OCI-LY3 (cell line): ENCODE measurements around the gene BRMS1.

ENCODE experiments used
- H2AFZ ChIP-seq: fragments of 200-600, 300-600 bp; shearing (Covaris generic); 2 replicates; pipeline ENCODE4 v1.6.0; 2014; ENCODE audit warnings: antibody characterized with exemption, low read depth, low read length
- H3K27ac ChIP-seq: fragments of 200-600, 300-600 bp; sonication (generic); 2 replicates; pipeline ENCODE4 v1.5.1; 2014; ENCODE audit warnings: mild to moderate bottlenecking, low read length, moderate library complexity, mixed read lengths
- H3K27me3 ChIP-seq: fragments of 200-600, 300-600 bp; sonication (generic); 2 replicates; pipeline ENCODE4 v1.6.1; 2014; ENCODE audit warnings: low read depth, low read length, mixed read lengths
- H3K36me3 ChIP-seq: fragments of 200-600, 300-600 bp; sonication (generic); replicated peaks from 2 replicates; pipeline ENCODE3; 2014; ENCODE audit warnings: low read depth, low read length, mixed read lengths
- H3K4me1 ChIP-seq: fragments of 300-600, 200-600 bp; sonication (generic); 2 replicates; pipeline ENCODE4 v1.6.1; 2014; ENCODE audit warnings: low read length, mixed read lengths
- H3K4me2 ChIP-seq: fragments of 200-600, 300-600 bp; sonication (generic); 2 replicates; pipeline ENCODE4 v1.6.1; 2014; ENCODE audit warnings: low read length, mixed read lengths
- H3K4me3 ChIP-seq: fragments of 300-600, 200-600 bp; sonication (generic); 2 replicates; pipeline ENCODE4 v1.5.1; 2014; ENCODE audit warnings: antibody characterized with exemption, mild to moderate bottlenecking, low read length, moderate library complexity
- H3K79me2 ChIP-seq: fragments of 300-600, 200-600 bp; shearing (Covaris generic); 2 replicates; pipeline ENCODE4 v1.6.1; 2014; ENCODE audit warnings: mild to moderate bottlenecking, low read length, mixed read lengths
- H3K9ac ChIP-seq: fragments of 300-600, 200-600 bp; shearing (Covaris generic); 2 replicates; pipeline ENCODE4 v1.6.0; 2014; ENCODE audit warnings: mild to moderate bottlenecking, low read length, moderate library complexity
- H3K9me3 ChIP-seq: fragments of 200-600, 300-600 bp; shearing (Covaris generic); 2 replicates; pipeline ENCODE4 v1.6.1; 2014; ENCODE audit warnings: low read length, mixed read lengths; ENCODE audit not compliant: insufficient read depth
- H4K20me1 ChIP-seq: fragments of 200-600, 300-600 bp; sonication (generic); 2 replicates; pipeline ENCODE4 v1.6.1; 2016; ENCODE audit warnings: low read length, mixed read lengths; ENCODE audit not compliant: insufficient read depth
- EZH2phosphoT487 ChIP-seq: fragments of 200-600 bp; shearing (Covaris generic); IDR thresholded peaks from 2 replicates; pipeline ENCODE4 v1.6.1; 2018; ENCODE audit warnings: antibody characterized with exemption, mixed run types, low read depth
- TF ChIP-seq, protein P1 (sequence below): fragments of 200-600, 300-600 bp; sonication (generic); IDR thresholded peaks from 2 replicates; pipeline ENCODE4 v1.5.1; 2014; ENCODE audit warnings: antibody characterized with exemption, low read length, low read depth

Gene BRMS1

GRCh38 chr11:66297610-66298009, 47.3 kb downstream of the BRMS1 start:
- Histone ChIP-seq H2AFZ (no peak overlapping the region), H3K4me3 (no peak overlapping the region), H3K9ac (no peak overlapping the region), H4K20me1 (no peaks in the 10 kb centered on the region), H3K79me2 (no peaks in the 10 kb centered on the region), H3K9me3 (no peaks in the 10 kb centered on the region), H3K27ac (no peak overlapping the region), H3K36me3 (no peaks in the 10 kb centered on the region), H3K4me1 (peaks cover 5% of the 10 kb centered on the region), H3K4me2 (no peak overlapping the region), H3K27me3 (no peaks in the 10 kb centered on the region)
- no peak for TF ChIP-seq EZH2phosphoT487
- TF ChIP-seq, protein P1, sequence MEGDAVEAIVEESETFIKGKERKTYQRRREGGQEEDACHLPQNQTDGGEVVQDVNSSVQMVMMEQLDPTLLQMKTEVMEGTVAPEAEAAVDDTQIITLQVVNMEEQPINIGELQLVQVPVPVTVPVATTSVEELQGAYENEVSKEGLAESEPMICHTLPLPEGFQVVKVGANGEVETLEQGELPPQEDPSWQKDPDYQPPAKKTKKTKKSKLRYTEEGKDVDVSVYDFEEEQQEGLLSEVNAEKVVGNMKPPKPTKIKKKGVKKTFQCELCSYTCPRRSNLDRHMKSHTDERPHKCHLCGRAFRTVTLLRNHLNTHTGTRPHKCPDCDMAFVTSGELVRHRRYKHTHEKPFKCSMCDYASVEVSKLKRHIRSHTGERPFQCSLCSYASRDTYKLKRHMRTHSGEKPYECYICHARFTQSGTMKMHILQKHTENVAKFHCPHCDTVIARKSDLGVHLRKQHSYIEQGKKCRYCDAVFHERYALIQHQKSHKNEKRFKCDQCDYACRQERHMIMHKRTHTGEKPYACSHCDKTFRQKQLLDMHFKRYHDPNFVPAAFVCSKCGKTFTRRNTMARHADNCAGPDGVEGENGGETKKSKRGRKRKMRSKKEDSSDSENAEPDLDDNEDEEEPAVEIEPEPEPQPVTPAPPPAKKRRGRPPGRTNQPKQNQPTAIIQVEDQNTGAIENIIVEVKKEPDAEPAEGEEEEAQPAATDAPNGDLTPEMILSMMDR = no peak

DNA sequence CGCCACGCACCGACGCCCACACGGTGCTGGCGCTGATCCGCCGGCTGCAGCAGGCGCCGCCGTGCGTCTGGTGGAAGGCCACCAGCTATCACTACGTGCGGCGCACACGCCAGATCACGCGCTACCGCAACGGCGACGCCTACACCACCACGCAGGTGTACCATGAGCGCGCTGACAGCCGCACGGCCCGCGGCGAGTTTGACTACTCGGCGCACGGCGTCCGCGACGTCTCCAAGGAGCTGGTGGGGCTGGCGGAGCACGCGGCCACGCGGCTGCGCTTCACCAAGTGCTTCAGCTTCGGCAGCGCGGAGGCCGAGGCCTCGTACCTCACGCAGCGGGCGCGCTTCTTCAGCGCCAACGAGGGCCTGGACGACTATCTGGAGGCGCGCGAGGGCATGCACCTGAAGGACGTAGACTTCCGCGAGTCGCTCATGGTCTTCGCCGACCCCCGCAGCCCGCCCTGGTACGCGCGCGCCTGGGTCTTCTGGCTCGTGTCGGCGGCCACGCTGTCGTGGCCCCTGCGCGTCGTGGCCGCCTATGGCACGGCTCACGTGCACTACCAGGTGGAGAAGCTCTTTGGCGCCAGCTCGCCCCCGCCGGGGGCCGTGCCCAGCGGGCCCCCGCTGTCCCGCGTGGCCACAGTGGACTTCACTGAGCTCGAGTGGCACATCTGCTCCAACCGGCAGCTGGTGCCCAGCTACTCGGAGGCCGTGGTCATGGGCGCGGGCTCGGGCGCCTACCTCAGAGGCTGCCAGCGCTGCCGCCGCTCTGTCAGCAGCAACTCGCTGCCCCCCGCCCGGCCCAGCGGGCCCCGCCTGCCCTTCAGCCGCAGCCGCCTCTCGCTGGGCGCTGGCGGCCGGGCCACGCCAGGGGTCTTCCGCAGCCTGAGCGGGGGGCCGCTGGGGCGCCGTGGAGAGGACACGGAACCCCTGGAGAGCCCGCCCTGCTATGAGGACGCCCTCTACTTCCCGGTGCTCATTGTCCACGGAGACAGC, 50.0 kb downstream of the BRMS1 start:
- Histone ChIP-seq H3K9me3 (no peaks in the 10 kb centered on the region), H3K27me3 (no peaks in the 10 kb centered on the region), H4K20me1 (no peaks in the 10 kb centered on the region), H3K9ac (no peak overlapping the region), H3K79me2 (peaks cover 3% of the 10 kb centered on the region), H3K4me3 (no peak overlapping the region), H3K4me1 (peaks cover 10% of the 10 kb centered on the region), H3K36me3 (no peaks in the 10 kb centered on the region), H2AFZ (no peak overlapping the region), H3K4me2 (no peak overlapping the region), H3K27ac (no peak overlapping the region)
- TF ChIP-seq EZH2phosphoT487 = no peak
- TF ChIP-seq, protein P1 = no peak

DNA sequence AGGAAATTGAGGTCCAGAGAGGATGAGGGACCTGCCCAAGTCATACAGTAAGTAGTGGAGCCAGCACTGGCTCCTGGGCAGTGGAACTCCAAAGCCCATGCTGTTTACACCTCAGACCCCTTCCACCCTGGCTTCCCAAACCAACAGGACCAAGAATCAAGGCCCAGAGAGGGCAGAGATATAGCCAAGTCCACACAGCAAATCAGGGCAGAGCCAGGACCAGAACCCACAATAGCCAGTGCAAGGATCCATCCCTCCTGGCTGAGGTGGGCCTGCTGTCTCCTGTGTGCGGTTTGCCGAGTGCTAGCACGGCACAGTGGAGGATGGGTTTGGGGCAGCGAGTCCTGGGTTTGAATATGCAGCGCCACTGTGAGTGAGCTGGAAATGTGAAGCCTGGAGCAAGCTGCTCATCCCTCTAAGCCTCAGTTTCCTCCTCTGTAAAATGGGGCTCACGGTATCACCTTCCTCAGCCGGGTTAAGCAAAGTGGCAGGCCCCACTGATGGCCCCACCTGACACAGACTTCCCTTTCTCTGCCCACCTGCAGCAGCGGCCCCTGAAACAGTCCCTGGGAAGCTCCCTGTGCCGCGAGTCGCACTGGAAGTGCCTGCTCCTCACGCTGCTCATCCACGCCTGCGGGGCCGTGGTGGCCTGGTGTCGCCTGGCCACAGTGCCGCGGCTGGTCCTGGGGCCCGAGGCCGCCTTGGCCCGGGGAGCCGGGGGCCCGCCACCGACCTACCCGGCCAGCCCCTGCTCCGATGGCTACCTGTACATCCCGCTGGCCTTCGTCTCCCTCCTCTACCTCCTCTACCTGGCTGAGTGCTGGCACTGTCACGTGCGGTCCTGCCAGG, 50.9 kb downstream of the BRMS1 start:
- Histone ChIP-seq H3K36me3 (no peaks in the 10 kb centered on the region), H3K4me1 (peaks cover 12% of the 10 kb centered on the region), H3K4me3 (no peak overlapping the region), H4K20me1 (no peaks in the 10 kb centered on the region), H2AFZ (no peak overlapping the region), H3K79me2 (peaks cover 8% of the 10 kb centered on the region), H3K4me2 (no peak overlapping the region), H3K9me3 (no peaks in the 10 kb centered on the region), H3K9ac (no peak overlapping the region), H3K27ac (no peak overlapping the region), H3K27me3 (no peaks in the 10 kb centered on the region)
- TF ChIP-seq, protein P1 = no peak
- TF ChIP-seq EZH2phosphoT487 = no peak

DNA sequence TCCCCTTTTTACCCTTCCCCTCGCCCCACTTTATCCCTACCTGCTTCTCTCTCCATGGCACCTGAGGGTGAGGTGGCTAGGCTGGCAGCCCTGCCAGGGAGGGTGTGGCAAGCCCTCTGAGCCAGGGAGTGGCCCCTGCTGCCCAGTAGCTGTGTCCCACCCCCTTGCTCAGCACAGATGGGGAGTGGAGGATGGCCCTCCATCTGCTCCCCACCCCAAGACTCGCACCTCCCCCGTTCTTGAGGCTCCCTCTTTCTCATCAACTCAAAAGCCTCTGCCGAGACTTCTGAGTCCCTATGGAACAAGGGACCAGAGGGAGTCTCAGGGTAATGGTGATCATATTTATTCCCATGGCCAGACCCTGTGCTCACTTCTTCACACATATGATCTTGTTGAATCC, 51.6 kb downstream of the BRMS1 start:
- no peaks in the 10 kb centered on the region for H3K36me3 ChIP-seq
- H2AFZ ChIP-seq = no peak overlapping the region
- H3K27ac ChIP-seq = no peak overlapping the region
- no peaks in the 10 kb centered on the region for H4K20me1 ChIP-seq
- no peaks in the 10 kb centered on the region for H3K27me3 ChIP-seq
- H3K79me2 ChIP-seq = peaks cover 12% of the 10 kb centered on the region
- H3K9ac ChIP-seq = no peak overlapping the region
- TF ChIP-seq, protein P1 = no peak
- no peak for TF ChIP-seq EZH2phosphoT487
- no peaks in the 10 kb centered on the region for H3K9me3 ChIP-seq
- no peak overlapping the region for H3K4me3 ChIP-seq
- peaks cover 12% of the 10 kb centered on the region for H3K4me1 ChIP-seq
- no peak overlapping the region for H3K4me2 ChIP-seq
